Activated CD4-positive, CD25-positive, alpha-beta regulatory T cell treated with anti-CD3 and anti-CD28 coated beads, Interleukin-2, amount 50 U/mL, for 72 hours (primary cell): ENCODE measurements around the gene SUSD6.
"Not testable (repeated sequence)": the region's sequence is repeated elsewhere in the genome, so short reads cannot be mapped to it uniquely, and the experiment has no call there.

Source experiments
- DNase-seq: peaks from one replicate; pipeline ENCODE4 v3.0.0; 2021

The SUSD6 gene

DNA sequence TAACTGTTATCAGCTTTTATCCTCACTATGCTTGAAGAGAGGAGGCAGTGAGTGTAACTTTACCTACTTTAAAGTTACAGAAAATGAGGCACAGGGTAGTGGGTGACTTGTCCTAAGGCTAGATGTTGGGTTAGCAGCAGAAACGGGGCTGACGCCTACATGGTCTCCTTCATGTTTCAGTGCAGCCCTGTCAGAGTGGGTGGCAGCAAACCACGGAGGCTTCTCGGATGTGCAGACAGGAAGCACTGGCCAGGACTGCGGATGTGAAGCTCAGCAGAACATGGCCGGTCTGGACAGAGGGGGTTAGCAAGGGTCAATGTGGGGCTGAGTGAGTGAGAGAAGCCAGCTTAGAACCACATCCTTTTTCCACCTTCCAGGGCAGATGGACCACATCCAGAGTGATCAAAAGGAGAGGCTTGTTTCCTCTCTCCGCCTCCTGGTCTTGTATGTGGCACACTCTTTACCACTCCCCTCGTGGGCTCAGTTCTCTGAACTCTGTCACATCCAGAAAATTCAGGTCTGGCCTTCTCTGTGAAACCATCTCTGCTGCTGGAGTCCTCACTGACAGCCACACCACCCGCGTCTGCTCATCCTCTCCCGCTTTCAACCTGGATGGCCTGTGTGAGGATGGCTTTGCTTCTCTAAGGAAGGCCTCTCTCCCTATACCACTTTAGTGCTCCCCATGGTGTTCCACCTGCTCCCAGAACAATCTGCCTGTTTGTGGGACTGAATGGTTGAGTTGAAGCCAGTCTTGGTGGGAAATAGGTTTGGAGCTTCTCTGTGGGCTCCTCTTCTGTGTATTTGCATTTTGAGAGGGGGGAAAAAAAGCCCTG lies 14.1 kb downstream of the SUSD6 start:
- peak; percentile 67 for DNase-seq

DNA sequence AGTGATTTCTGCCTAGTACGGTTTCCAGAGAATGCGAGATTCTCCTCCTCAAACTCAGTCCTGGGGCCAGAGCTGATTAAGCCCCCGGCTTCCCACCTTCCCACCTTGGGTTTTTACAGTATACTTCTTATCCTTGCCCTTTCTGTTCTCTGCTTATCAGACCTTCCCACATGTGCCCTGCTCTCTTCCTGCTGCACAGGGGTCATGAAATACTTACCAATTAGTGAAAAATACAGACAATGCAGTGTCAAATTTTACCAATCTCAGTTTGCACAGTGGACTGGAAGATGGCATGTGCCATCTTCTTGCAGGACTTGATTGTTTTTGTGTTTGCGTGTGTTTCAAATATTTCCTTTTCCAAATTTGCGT lies 14.7 kb downstream of the SUSD6 start:
- DNase-seq = no peak

DNA sequence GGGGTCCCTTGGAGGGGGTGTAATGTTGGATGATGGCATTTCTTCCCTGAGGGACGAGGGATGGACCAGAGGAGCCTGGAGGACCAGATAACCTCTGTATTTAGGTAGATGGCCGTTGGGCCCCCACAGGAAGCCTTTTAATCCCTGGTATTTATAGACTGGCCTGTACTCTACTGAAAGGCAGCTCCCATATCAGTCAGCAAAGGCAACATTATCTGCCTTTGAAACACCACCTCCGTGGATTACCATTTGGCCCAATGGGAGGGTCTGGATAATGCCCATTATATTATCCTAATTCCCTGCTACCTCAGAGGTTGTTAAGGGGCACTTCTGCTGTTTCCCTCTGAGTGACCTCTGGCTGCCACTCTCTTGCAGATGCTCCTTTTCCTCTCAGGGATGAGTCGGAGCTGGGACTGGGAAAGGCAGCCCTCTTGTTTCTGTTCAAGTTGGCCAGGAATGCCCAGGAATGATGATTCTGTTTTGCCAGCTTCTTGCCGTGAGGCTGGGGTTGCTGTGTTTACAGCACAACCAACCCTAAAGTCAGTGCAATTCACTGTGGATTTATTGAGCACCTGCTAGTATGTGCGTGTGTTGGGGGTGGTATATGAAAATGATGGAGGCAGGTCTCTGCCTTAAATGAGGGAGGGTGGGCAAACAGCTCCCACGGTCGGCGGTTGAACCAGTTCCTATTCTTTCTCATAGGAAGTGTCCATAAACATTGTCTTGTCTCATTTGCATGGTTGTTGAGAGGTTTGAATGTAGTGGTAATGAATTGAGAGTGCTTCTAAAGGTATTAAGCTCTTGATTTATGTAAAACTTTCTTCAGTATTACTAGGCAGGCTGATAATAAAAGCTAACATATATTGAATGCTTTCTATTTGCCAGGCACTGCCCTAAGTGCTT lies 18.1 kb downstream of the SUSD6 start:
- no peak for DNase-seq

DNA sequence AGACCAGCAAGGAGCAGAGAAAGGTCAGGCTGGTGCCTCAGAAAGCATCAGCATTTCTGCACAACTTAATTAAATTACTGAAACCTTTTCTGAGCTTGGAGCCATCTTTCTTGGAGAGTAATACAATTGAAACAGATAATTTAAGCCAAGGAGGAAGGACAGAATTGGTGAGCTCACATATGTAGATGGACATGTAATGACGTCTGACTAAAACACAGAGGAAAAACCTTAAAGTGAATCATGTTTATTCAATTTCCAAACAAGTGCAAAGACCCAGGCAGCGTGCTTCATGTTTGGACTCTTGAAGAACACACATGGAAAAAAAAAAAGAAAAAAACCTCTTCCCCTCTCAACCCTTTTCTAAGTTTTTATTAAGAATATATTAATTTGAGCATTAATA lies 19.0 kb downstream of the SUSD6 start:
- no peak for DNase-seq

DNA sequence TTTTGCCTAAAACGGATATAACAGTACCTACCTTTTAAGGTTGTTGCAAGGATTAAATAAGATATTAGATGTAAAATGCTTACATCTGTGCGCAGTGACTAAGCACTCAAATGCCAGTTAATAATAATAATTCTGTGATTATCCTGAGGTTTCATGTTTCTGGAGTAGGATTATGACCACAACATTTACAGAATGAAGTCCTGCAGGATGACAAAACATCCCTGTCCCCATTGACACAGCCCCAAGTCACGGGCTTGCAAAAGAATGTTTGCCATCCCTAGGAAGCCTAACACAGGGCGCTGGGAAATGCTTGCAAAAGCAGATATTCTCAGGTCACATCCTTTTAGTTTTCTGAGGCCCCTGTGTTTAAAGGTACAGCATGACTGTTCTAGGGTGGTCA lies 20.1 kb downstream of the SUSD6 start:
- DNase-seq = no peak

DNA sequence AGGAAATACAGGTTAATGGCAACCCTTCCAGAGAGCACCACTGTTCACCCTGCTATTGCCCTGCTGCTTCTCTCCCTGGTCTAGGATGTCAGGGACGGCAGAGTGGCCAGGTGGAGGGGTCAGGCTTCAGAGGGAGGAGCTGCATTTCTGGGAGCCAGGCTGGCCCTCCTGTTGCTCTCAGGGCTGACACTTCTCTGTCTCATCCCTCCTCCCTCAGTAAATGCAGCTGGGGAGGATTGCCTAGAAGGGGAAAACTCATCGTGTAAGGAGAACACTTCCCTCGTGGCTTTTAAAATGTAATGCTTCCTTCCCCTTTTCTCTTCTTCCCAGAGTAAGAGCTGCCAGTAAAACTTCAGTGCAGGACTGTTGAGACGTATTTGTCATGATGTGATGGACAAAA lies 20.8 kb downstream of the SUSD6 start:
- DNase-seq = no peak

DNA sequence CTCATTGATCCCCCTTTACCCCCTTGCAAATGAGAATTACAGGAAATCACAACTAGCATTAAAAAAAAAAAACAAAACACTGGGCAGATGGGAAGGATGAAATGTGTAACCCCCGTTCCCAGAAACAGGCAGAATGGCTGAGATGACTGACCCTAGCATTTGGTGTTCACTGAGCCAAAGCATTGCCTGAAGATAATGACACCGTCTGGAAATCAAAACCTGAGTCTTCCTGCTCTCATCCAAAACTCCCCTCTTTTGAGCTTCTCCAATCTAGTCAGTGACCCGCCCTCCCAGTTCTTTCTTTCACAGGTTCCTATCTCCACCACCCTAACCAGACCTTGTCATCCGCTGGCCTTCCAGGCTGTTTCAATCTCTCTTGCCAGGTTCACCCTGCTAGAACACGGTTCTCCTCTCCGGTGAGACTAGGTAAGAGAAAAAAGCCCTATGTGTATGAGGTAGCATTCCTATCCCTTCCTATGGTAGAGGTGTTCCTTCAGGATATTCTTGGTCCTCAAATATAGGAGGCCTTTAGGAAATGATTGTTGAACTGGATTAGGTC lies 21.3 kb downstream of the SUSD6 start:
- no peak for DNase-seq

DNA sequence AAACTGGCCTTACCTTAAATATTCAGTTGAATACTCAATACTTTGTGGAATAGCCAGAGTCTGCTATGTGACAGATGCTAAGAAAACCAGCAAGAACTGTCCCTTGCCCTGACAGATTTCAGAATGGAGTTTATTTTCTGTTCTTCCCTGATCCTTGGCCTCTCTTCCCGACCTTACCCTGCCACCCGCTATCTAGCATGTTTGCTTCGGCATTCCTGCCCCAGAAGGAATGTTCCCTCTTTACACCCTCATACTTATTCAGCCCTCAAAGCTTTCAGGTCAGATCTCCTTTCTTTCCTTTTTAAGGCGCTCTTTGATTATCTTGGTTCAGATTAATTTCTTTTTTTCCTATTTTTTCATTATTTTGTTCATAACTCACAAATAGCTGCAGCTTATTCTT lies 21.8 kb downstream of the SUSD6 start:
- DNase-seq = no peak

DNA sequence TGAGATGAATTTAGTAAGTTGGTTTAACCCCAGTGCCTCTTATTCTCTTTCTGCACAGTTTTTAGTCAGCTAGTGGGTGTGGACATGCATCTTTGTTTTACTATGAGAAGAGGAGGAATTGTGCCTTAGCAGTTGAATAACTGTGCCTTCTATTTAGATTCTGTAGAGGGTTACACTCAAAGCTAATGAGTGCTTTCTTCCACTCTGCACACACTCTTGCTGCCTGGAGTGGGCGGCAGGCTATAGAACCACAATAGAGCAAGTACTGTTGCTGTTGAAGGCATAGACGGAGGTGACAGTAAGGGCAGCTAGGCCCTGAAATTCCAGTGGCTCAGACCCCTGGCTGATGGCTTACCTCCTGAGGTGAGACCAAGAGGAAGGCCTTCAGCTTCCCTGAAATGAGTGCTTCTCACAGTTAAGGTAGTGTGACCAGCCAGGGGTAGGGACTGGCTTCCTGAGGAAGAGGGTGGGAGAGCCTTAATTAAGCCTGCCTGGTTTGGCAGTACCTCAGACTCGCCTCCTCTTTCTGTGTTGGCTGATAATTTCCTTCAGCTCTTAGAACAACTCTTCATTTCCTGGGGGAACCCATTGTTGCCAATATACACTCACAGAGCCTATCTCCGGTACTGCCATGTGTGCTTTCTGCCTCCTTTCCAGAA lies 24.7 kb downstream of the SUSD6 start:
- DNase-seq = no peak

DNA sequence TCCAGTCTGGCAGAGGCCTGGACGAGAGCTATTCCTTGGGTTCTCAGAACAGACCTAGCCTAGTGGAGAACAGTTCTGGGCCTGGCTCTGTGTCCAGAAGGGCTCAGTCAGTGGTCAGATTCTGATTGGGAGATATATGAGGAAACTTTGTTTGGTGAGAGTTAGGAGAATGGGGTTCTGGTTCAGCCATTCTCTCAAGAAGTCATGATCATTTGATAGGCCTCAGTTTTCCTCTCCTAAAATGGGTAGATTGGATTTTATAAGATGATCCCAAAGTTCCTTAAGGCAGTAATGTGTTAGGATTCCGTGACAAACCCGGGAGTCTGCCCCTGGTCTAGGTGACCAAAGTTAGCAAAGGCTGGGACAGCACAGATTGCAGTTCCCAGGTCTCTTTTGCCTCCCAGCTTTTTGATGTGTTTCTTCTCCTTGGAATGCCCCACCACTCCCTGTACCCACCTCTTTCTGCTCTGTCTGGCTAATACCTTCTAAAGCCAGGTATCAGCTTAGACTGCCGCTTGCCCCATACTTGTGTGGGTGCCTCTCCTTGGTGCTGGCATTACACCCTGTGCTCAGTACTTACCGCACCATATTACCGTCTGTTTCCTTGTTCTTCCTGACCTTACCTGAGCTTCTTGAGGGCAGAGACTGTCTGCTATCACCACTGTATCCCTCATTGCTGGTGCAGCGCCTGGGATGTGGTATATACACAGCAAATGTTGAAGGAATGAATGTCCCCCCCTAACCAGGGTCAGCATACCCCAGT lies 25.5 kb downstream of the SUSD6 start:
- DNase-seq = no peak

DNA sequence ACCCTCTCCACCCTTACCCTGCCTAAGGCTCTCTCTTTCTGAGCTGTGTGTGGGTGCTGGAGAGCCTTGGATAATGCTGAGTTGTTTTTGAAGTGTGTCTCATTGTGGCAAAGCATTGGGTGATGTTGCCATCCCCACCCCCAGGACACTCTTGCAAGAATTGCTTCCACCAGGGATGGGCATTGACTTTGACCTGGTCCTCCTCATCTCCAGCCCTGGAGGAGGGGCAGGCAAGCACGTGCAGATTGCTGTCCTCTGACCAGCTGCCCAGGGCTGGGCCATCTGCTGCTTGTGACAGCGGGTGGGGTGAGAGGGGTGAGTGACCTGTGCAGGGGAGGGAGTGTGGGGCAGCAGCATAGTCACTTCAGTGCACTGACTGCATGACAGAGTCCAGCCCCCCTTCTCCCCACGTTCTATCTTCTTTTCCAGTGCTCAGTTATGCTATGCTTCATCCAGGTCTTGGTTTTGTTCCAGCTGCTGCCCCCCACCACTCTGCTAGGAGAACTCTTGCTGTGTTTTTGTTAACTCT lies 26.2 kb downstream of the SUSD6 start:
- DNase-seq = no peak

DNA sequence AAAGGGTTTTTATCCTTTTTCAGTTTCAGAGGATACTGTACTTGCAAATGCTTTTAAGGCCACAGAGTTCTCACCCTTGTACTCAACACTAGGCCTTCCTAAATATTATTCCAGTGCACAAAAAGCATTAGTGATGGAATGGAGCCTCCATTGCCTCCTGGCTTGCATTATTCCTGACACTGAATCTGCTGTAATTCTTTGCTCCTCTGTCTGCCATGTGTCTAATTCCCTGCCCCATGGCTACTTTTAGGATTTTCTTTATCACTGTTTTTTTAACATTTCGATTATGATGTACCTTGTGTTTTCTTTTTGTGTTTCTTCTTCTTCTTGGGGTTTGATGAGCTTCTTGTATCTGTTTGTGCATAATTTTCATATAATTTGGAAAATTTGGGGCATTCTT lies 29.5 kb downstream of the SUSD6 start:
- no peak for DNase-seq

DNA sequence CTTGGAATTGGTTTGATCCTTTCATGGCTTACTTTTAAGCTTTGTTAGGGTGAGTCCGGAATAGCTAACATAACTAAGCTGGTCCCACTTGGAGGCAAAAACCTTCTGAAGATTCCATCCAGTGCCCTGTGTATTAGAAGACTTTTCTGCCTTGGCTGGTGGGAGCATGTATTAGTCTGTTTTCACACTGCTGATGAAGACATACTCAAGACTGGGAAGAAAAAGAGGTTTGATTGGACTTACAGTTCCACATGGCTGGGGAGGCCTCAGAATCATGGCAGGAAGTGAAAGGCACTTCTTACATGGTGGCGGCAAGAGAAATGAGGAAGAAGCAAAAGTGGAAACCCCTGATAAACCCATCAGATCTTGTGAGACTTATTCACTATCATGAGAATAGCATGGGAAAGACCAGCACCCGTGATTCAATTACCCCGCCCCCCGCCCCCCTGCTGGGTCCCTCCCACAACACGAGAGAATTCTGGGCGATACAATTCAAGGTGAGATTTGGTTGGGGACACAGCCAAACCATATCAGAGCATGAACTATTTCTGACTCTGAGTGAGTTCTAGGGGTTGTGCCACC lies 30.9 kb downstream of the SUSD6 start:
- DNase-seq = not testable (repeated sequence)

DNA sequence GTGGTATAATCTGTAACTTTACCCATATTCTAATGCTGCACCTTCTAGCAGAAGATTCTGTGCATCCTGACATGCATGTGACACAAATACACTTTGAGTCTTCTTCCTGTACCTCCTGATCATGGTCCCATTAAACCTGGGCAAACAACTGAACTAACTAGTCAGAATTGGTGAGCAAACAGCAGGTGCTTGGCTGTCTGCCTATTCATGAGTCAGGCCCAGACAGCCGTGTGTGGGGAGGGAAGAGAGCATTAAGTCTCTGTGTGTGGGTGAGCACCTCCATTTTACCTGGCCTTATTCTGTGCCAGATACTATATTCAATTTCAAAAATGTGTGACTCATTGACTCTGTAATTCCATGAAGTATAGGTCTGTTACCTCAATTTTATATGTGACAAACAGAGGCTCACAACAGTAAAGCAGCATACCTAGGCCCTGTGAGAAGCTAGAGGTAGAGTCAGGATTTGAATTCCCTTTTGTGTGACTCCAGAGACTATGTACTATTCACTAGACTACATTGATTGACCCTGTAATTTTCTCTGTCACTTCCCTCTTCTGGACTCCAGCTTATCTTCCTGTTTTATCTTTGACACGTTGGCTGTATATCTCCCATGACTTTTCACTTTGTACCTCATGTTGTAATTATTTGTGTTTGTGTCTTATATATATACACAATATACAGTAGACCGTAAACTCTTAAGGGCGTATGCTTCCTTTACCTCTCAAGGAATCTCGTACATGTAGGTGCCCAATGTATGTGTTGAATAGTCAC lies 32.2 kb downstream of the SUSD6 start:
- DNase-seq = peak; percentile 46

DNA sequence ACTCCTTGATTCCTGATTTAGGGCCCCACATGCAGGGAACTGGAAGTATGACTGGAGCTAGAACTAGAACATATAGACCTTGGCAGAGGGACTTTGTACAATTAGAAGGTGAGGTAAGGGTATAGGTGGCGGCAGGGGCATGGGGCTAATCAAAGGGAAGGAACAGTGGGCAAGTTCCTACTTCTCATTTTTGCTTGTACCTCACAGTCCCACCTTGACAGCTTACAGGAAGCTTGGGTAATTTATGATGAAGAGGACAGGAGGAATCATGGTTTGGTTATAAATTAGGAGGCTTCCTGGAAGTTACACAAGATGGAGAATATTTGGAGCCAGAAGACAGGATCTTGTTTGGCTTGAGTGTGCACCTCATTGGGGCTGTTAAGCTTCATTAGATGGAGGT lies 33.4 kb downstream of the SUSD6 start:
- no peak for DNase-seq

DNA sequence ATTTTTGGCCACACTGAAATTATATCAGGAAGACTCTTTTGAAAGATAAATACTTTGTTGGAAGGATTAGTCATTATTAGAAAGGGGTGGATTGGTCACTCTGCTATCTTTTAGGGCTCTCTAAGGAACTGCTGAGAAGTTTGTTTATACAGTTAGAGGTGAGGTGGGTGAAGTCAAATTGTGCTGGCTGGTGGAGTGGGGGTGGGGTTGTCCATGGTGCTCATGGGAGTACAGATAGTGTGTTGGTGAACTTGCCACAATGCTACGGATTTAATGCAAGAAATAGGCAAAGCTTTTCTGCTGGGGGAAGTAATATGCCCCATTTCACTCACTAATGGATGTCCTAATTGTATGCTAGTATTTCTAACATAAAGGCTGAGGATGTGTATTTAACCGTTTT lies 35.8 kb downstream of the SUSD6 start:
- no peak for DNase-seq

DNA sequence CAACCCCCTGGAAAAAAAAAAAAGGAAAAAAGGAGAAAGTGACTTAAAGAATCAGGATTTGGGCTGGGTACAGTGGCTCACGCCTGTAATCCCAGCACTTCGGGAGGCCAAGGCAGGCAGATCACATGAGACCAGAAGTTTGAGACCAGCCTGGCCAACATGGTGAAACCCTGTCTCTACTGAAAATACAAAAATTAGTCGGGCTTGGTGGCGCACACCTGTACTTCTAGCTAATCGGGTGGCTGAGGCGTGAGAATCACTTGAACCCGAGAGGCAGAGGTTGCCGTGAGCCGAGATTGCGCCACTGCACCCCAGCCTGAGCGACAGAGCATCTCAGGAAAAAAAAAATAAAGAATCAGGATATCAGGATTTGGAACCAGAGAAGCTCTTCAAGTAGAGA lies 36.2 kb downstream of the SUSD6 start:
- DNase-seq = not testable (repeated sequence)

DNA sequence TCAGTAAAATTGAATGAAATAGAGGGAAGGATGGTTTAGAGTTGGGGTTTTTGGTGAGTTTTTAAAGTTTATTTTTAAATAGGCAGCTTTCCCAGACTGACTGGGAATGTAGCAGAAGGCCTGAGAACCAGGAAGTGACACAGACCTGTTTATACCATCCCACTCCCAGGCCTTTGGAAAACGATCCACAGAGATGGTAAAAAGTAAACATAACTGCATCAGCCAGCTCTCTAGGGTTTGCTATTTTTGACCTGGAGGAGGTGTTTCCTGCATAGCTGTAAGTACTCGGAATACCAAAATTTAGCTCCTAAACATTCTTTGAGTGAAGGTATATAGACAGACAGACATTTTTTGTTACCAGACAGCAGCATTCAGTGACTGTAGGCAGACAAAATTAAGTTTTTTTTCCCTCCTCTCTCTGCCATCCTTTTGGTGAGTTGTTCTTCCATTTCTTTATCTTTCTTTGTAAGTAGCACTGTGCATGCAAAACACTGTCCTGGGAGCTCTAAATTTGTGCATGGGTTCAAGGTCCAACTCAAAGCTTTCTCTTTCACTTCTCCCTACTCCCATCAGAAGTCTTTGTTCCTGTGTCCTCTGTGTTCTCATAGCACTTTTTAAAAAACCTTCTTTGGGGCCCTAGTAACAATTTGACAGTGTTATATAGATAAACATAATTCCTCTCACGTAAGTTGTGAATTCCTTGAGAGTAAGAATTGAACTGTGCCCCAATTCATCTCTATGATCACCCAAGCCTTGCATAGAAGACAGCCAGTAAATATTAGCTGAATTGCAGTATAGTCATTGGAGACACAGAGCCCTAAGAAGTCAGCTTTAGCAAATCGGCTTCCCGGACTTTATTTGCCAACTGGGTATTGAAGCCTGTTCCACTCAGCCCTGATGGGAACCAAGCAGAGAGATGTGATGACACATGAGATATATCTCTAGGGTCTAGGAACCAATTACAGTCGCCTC lies 37.4 kb downstream of the SUSD6 start:
- no peak for DNase-seq

DNA sequence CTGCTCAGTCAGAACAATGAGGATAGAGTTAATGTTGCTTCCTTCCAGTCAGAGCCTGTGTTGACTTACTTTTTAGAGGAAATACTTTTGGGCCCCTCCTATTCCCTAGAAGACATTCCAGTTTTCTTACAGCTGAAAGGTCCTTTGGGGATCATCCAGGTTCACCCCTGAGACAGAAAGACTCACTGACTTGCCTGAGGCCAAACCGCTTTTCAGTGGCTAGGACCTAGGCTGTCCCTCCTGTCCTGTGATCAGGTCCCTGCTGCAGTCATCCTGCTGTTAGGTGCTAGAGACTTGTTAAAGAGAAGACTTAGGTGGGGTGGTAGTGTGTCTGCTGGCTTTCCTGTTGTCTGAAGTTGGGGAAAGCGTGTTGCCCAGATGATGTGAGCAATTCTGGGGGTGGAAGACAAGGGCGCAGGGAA lies 39.6 kb downstream of the SUSD6 start:
- DNase-seq = no peak

DNA sequence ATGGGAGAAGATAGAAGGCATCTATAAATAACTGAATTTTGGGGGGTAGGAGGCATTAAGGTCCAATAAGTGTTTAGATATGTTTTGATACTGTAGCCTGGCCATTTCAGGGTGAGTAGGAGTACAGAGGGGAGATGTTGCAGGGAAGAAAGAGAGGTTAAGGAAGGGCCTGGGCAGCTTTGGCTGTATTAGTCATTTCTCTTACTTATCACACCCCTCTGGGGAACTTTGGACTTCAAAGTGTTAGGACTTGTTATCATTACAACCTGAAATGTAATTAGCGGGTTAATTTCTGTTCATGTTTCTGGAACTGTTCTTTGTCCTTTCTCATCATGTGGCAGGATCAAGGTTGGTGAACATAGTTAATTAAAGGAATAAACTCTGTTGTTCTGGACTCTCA lies 40.3 kb downstream of the SUSD6 start:
- no peak for DNase-seq
